ENCODE results near the gene IL11RA. TPM values are rescaled to one million over a fixed set of nuclear protein-coding genes. Genes with fewer than 3 reads are reported as not detected.

IL11RA gene
- total RNA-seq, 1 donor from 2014 or later: 50.3 TPM

- TF ChIP-seq, protein P1, sequence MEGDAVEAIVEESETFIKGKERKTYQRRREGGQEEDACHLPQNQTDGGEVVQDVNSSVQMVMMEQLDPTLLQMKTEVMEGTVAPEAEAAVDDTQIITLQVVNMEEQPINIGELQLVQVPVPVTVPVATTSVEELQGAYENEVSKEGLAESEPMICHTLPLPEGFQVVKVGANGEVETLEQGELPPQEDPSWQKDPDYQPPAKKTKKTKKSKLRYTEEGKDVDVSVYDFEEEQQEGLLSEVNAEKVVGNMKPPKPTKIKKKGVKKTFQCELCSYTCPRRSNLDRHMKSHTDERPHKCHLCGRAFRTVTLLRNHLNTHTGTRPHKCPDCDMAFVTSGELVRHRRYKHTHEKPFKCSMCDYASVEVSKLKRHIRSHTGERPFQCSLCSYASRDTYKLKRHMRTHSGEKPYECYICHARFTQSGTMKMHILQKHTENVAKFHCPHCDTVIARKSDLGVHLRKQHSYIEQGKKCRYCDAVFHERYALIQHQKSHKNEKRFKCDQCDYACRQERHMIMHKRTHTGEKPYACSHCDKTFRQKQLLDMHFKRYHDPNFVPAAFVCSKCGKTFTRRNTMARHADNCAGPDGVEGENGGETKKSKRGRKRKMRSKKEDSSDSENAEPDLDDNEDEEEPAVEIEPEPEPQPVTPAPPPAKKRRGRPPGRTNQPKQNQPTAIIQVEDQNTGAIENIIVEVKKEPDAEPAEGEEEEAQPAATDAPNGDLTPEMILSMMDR (IDR thresholded peaks at IDR 0.05): no peak
- Histone ChIP-seq H3K9me3 (no peaks in the 10 kb centered on the region), H3K27ac (no peak overlapping the region), H3K36me3 (no peaks in the 10 kb centered on the region), H3K4me1 (no peaks in the 10 kb centered on the region), H3K4me3 (no peak overlapping the region), H3K27me3 (no peaks in the 10 kb centered on the region)
- DNase-seq (ENCODE audit: low spot score in 2 of 2): peak in 1 of 2 donors; percentile 13
- intact Hi-C loops (cut with DNase I): no loop called here
These were observed 55.1 kb downstream of the IL11RA start for GRCh38 chr9:34707130-34707529.

DNA sequence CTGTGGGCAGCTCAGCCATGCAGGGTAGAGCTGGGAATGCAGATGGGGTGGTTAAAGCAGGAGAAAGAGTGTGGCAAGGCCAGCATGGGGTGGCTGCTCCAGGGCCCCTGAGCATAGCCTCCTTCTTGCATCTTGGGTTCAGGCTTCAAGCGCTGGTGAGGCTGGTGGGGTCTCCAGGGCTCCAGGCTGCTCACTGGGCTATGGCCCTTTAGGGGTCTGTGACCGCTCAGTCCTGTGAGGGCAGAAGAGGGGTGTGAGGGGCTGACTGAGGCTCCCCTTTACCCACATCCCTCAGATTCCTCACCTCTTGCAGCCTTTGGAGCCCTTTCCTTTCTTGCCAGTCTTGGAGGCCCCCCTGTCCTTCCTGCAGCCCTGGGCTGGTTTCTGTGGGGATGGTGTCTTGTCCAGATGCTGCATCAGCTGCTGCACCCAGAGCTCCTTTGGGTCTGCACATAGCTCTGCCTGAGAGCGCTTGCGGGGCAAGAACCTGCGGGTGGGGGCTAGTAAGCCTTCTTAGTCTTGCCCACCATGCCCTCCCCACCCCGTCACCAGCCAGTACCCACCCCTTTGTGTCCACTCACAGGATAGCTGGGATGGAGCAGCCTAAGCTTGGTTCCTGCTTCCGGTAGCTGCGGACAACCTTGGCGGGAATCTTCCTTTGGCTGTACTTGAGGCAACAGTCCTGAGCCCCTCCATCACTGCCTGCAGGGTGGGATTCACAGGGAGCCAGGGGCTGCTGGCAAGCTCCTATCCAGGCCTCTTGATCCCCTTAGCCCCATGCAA lies 57.4 kb downstream of the IL11RA start:
- H3K9me3 ChIP-seq: no peaks in the 10 kb centered on the region
- DNase-seq (ENCODE audit: low spot score in 2 of 2): no peak
- TF ChIP-seq, protein P1 (IDR thresholded peaks at IDR 0.05): no peak
- H3K27me3 ChIP-seq: no peaks in the 10 kb centered on the region
- H3K4me1 ChIP-seq: no peaks in the 10 kb centered on the region
- H3K4me3 ChIP-seq: no peak overlapping the region
- intact Hi-C loops (cut with DNase I): no loop called here
- H3K27ac ChIP-seq: no peak overlapping the region
- no peaks in the 10 kb centered on the region for H3K36me3 ChIP-seq

DNA sequence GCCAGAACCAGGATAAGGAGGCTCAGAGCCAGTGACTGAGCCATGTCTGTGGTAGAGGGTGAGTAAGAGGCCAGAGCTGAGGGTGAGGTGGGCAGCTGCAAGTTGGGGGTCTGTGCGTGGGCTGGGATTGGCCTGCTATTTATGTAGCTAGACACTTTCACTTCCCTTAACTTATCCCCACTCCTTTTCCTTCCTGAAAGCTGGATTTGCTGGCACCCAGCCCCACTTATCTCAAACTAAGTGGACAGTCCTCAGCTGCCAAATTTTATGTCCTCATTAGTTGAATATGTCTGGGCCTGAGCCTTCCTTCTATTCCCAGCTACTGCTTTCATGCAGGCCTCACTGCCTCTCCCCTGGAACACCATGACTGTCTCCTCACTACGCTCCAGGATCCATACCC lies 58.0 kb downstream of the IL11RA start, which contains the start of gene CCL21:
Gene CCL21, minus strand, starts transcription at position 114 of the 400 bp plus-strand sequence. Its CDS starts 70 bp downstream, at position 44.
- no peak within 1 kb of the TSS for H3K4me3 ChIP-seq
- DNase-seq (ENCODE audit: low spot score in 2 of 2): no peak
- no peak within 1 kb of the TSS for H3K27ac ChIP-seq
- H3K36me3 ChIP-seq: no peaks in the 10 kb centered on the region
- intact Hi-C loops (cut with DNase I): no loop called here
- no peaks in the 10 kb centered on the region for H3K27me3 ChIP-seq
- H3K4me1 ChIP-seq: no peaks in the 10 kb centered on the region
- no peaks in the 10 kb centered on the region for H3K9me3 ChIP-seq
- TF ChIP-seq, protein P1 (IDR thresholded peaks at IDR 0.05): no peak

Other genes starting within 250 kb of the IL11RA start
- 26.8 TPM for gene FAM219A, start 193.6 kb upstream of the IL11RA start, total RNA-seq
- not detected for gene DNAI1, start 193.4 kb upstream of the IL11RA start, total RNA-seq
- gene ENHO, start 129.2 kb upstream of the IL11RA start, total RNA-seq: not detected
- gene CNTFR, start 62.5 kb upstream of the IL11RA start, total RNA-seq: 4.7 TPM
- 7.2 TPM for gene RPP25L, start 40.1 kb upstream of the IL11RA start, total RNA-seq
- gene DCTN3, start 31.7 kb upstream of the IL11RA start, total RNA-seq: 31.7 TPM
- not detected for gene ARID3C, start 23.1 kb upstream of the IL11RA start, total RNA-seq
- 61.3 TPM for gene SIGMAR1, start 14.4 kb upstream of the IL11RA start, total RNA-seq
- 28.3 TPM for gene GALT, start 5.5 kb upstream of the IL11RA start, total RNA-seq
- 9.3 TPM for gene CCL27, start 10.5 kb downstream of the IL11RA start, total RNA-seq
- 17.7 TPM for gene CCL19, start 39.1 kb downstream of the IL11RA start, total RNA-seq
- 7.9 TPM for gene CCL21, start 58.0 kb downstream of the IL11RA start, total RNA-seq

Measured in ascending aorta (tissue), 2 donors.